GM23338 (cell line): Measurements from ENCODE around the gene SLC25A42. TPM values are rescaled to one million over a fixed set of nuclear protein-coding genes. Genes with fewer than 3 reads are reported as not detected.

Experiments
- ATAC-seq: fragments of 200-7000 bp; cut with Tn5 transposase; 3 replicates; pipeline ENCODE4 v1.9.1; 2020
- DNase-seq: peaks from one replicate; pipeline ENCODE4 v3.0.0-alpha.2; 2015; ENCODE audit warnings: low spot score
- H2AFZ ChIP-seq: fragments of 200-600 bp; sonication (generic); 2 replicates; pipeline ENCODE4 v1.8.0; 2016; ENCODE audit warnings: antibody characterized with exemption, mild to moderate bottlenecking, moderate library complexity
- H3F3A ChIP-seq: fragments of 200-600 bp; sonication (generic); replicated peaks from 2 replicates; pipeline ENCODE4 v1.8.0; 2017; ENCODE audit warnings: antibody characterized with exemption, mixed run types, low read depth
- H3K27ac ChIP-seq: fragments of 200-600 bp; sonication (generic); 2 replicates; pipeline ENCODE4 v1.6.1; 2016; ENCODE audit warnings: low read depth
- H3K27me3 ChIP-seq: fragments of 200-600 bp; sonication (generic); 2 replicates; pipeline ENCODE4 v1.8.0; 2016; ENCODE audit warnings: mild to moderate bottlenecking, mixed run types, moderate library complexity; ENCODE audit not compliant: insufficient read depth
- H3K36me3 ChIP-seq: fragments of 200-600 bp; sonication (generic); 2 replicates; pipeline ENCODE4 v1.8.0; 2016; ENCODE audit warnings: mild to moderate bottlenecking; ENCODE audit not compliant: insufficient read depth
- H3K4me1 ChIP-seq: fragments of 200-600 bp; sonication (generic); 2 replicates; pipeline ENCODE4 v1.8.0; 2016; ENCODE audit warnings: mild to moderate bottlenecking, moderate library complexity; ENCODE audit not compliant: insufficient read depth
- H3K4me2 ChIP-seq: fragments of 200-600 bp; sonication (generic); 2 replicates; pipeline ENCODE4 v1.7.1; 2017; ENCODE audit warnings: mixed run types
- H3K4me3 ChIP-seq: fragments of 200-600 bp; sonication (generic); 2 replicates; pipeline ENCODE4 v1.6.1; 2016; ENCODE audit warnings: mixed run types
- H3K79me2 ChIP-seq: fragments of 200-600 bp; sonication (generic); replicated peaks from 2 replicates; pipeline ENCODE4 v1.8.0; 2017; ENCODE audit warnings: mild to moderate bottlenecking; ENCODE audit not compliant: insufficient read depth
- H3K9me2 ChIP-seq: fragments of 200-600 bp; sonication (generic); 2 replicates; pipeline ENCODE4 v1.8.0; 2017; ENCODE audit not compliant: insufficient read depth
- H4K20me1 ChIP-seq: fragments of 200-600 bp; sonication (generic); replicated peaks from 2 replicates; pipeline ENCODE4 v1.8.0; 2017; ENCODE audit warnings: mild to moderate bottlenecking; ENCODE audit not compliant: insufficient read depth
- H3K27ac Mint-ChIP-seq: 2 replicates; pipeline ENCODE4 v1.8.0; 2020; ENCODE audit warnings: inconsistent platforms, mild to moderate bottlenecking, moderate library complexity, mixed read lengths
- H3K27me3 Mint-ChIP-seq: 3 replicates; pipeline ENCODE4 v1.8.0; 2022; ENCODE audit warnings: low read depth, mild to moderate bottlenecking, moderate library complexity, mixed read lengths, inconsistent platforms; ENCODE audit not compliant: insufficient read depth, poor library complexity
- H3K36me3 Mint-ChIP-seq: 3 replicates; pipeline ENCODE4 v1.8.0; 2021; ENCODE audit warnings: low read depth, mild to moderate bottlenecking, inconsistent platforms, moderate library complexity, mixed read lengths
- H3K4me1 Mint-ChIP-seq: 3 replicates; pipeline ENCODE4 v1.8.0; 2020; ENCODE audit warnings: mild to moderate bottlenecking, inconsistent platforms, mixed read lengths
- H3K4me3 Mint-ChIP-seq: 3 replicates; pipeline ENCODE4 v1.8.0; 2021; ENCODE audit warnings: moderate library complexity, mild to moderate bottlenecking, inconsistent platforms, mixed read lengths
- H3K9me3 Mint-ChIP-seq: 3 replicates; pipeline ENCODE4 v1.8.0; 2020; ENCODE audit warnings: moderate library complexity, mild to moderate bottlenecking, inconsistent platforms, mixed read lengths
- CREB1 ChIP-seq: fragments of 250-450 bp; sonication (Bioruptor Pico); IDR thresholded peaks from 2 replicates; pipeline ENCODE4 v1.5.0; 2020; ENCODE audit warnings: low read depth, mild to moderate bottlenecking, moderate library complexity
- EZH2 ChIP-seq: fragments of 200-600 bp; sonication (generic); IDR thresholded peaks from one replicate; pipeline ENCODE4 v1.8.0; 2017; ENCODE audit warnings: antibody characterized with exemption, mild to moderate bottlenecking, low read depth; ENCODE audit not compliant: unreplicated experiment
- JUNB ChIP-seq: IDR thresholded peaks from one replicate; pipeline ENCODE4 v1.6.1; 2016; ENCODE audit warnings: antibody characterized with exemption; ENCODE audit not compliant: unreplicated experiment
- NANOG ChIP-seq: IDR thresholded peaks from 2 replicates; pipeline ENCODE4 v1.6.1; 2016; ENCODE audit warnings: antibody characterized with exemption, borderline replicate concordance
- ZNF114 ChIP-seq: fragments of 250-450 bp; sonication (Bioruptor Pico); IDR thresholded peaks from 2 replicates; pipeline ENCODE4 v1.5.0; 2020; ENCODE audit warnings: mild to moderate bottlenecking, moderate library complexity
- ZNF331 ChIP-seq: fragments of 250-450 bp; sonication (Bioruptor Pico); IDR thresholded peaks from 2 replicates; pipeline ENCODE4 v1.5.0; 2020; ENCODE audit warnings: low read depth, mild to moderate bottlenecking, moderate library complexity
- polyA plus RNA-seq: library from polyadenylated mRNA; unstranded; fragments of >200 nt; fragmentation: Nextera tagmentation; extraction: Ambion mirVana; gene quantifications from 2 replicates; pipeline ENCODE4 v1.2.1, GENCODE V29; 2016
- total RNA-seq: library from RNA; depleted of rRNA; stranded (reverse); fragments of >200 nt; shearing (Covaris generic); gene quantifications from 2 replicates; pipeline ENCODE4 v1.2.3, GENCODE V29; 2014
- TF ChIP-seq, protein P1 (sequence below): IDR thresholded peaks from 2 replicates; pipeline ENCODE4 v1.6.1; 2016; ENCODE audit warnings: antibody characterized with exemption
- TF ChIP-seq, protein P2 (sequence below): IDR thresholded peaks from one replicate; pipeline ENCODE4 v1.6.1; 2018; ENCODE audit warnings: antibody characterized with exemption; ENCODE audit not compliant: unreplicated experiment
- TF ChIP-seq, protein P3 (sequence below), 2 experiments: fragments of 200-600 bp in 1 of 2; sonication (generic) in 1 of 2; conservative IDR thresholded peaks; 2 replicates each; pipeline versions ENCODE4 v1.5.1 to v1.6.1; 2016 to 2017; ENCODE audit warnings: antibody characterized with exemption in 2 of 2, low read depth in 2 of 2, mild to moderate bottlenecking in 2 of 2, moderate library complexity in 1 of 2
- TF ChIP-seq, protein P4 (sequence below): fragments of 250-450 bp; sonication (Bioruptor Pico); IDR thresholded peaks from 2 replicates; pipeline ENCODE4 v1.5.0; 2020; ENCODE audit warnings: mild to moderate bottlenecking, moderate library complexity

Gene SLC25A42
- total and polyA plus RNA-seq, 2 experiments from 2014 or later, result 7.3 to 7.6 TPM

GRCh38 chr19:19132912-19133311 is 69.1 kb downstream of the SLC25A42 start (continued):
- TF ChIP-seq, protein P1, sequence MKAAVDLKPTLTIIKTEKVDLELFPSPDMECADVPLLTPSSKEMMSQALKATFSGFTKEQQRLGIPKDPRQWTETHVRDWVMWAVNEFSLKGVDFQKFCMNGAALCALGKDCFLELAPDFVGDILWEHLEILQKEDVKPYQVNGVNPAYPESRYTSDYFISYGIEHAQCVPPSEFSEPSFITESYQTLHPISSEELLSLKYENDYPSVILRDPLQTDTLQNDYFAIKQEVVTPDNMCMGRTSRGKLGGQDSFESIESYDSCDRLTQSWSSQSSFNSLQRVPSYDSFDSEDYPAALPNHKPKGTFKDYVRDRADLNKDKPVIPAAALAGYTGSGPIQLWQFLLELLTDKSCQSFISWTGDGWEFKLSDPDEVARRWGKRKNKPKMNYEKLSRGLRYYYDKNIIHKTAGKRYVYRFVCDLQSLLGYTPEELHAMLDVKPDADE, result no peak
- no peak for TF ChIP-seq JUNB
- no peak for TF ChIP-seq NANOG

DNA sequence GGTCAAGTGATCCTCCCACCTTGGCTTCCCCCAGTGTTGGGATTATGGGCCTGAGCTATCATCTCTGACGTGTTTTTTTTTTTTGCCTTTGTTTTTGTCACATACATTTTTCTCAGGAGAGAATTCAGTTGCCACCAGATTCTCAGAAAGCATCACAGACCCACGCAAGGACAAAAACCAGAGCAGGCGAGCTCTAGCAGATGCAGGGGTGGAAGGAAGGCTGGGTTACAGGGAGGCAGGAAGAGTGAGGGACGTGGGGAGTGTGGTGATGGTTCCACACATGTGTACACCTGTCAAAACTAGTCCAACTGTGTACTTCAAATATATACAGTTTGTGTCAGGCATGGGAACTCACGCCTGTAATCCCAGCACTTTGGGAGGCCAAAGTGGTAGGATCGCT is 70.2 kb downstream of the SLC25A42 start:
- Histone ChIP-seq H3F3A (peaks cover 8% of the 10 kb centered on the region; the same call in 1 of the 2 replicates), H3K4me3 (no peak overlapping the region), H4K20me1 (peaks cover 15% of the 10 kb centered on the region), H3K4me2 (no peak overlapping the region), H3K4me1 (peaks cover 5% of the 10 kb centered on the region; the same call in 1 of the 2 replicates), H2AFZ (no peak overlapping the region), H3K9me2 (no peaks in the 10 kb centered on the region), H3K36me3 (no peaks in the 10 kb centered on the region), H3K79me2 (peaks cover 3% of the 10 kb centered on the region; the same call in 1 of the 2 replicates), H3K27ac (no peak overlapping the region), H3K27me3 (no peaks in the 10 kb centered on the region)
- no peak overlapping the region for H3K27ac Mint-ChIP-seq
- TF ChIP-seq NANOG (no peak), ZNF331 (no peak), CREB1 (CRISPR knock-in tag) (no peak), ZNF114 (CRISPR knock-in tag) (no peak), EZH2 (no peak)
- TF ChIP-seq, protein P1, result no peak
- TF ChIP-seq, protein P2, sequence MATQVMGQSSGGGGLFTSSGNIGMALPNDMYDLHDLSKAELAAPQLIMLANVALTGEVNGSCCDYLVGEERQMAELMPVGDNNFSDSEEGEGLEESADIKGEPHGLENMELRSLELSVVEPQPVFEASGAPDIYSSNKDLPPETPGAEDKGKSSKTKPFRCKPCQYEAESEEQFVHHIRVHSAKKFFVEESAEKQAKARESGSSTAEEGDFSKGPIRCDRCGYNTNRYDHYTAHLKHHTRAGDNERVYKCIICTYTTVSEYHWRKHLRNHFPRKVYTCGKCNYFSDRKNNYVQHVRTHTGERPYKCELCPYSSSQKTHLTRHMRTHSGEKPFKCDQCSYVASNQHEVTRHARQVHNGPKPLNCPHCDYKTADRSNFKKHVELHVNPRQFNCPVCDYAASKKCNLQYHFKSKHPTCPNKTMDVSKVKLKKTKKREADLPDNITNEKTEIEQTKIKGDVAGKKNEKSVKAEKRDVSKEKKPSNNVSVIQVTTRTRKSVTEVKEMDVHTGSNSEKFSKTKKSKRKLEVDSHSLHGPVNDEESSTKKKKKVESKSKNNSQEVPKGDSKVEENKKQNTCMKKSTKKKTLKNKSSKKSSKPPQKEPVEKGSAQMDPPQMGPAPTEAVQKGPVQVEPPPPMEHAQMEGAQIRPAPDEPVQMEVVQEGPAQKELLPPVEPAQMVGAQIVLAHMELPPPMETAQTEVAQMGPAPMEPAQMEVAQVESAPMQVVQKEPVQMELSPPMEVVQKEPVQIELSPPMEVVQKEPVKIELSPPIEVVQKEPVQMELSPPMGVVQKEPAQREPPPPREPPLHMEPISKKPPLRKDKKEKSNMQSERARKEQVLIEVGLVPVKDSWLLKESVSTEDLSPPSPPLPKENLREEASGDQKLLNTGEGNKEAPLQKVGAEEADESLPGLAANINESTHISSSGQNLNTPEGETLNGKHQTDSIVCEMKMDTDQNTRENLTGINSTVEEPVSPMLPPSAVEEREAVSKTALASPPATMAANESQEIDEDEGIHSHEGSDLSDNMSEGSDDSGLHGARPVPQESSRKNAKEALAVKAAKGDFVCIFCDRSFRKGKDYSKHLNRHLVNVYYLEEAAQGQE, result no peak
- TF ChIP-seq, protein P3, sequence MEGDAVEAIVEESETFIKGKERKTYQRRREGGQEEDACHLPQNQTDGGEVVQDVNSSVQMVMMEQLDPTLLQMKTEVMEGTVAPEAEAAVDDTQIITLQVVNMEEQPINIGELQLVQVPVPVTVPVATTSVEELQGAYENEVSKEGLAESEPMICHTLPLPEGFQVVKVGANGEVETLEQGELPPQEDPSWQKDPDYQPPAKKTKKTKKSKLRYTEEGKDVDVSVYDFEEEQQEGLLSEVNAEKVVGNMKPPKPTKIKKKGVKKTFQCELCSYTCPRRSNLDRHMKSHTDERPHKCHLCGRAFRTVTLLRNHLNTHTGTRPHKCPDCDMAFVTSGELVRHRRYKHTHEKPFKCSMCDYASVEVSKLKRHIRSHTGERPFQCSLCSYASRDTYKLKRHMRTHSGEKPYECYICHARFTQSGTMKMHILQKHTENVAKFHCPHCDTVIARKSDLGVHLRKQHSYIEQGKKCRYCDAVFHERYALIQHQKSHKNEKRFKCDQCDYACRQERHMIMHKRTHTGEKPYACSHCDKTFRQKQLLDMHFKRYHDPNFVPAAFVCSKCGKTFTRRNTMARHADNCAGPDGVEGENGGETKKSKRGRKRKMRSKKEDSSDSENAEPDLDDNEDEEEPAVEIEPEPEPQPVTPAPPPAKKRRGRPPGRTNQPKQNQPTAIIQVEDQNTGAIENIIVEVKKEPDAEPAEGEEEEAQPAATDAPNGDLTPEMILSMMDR (conservative IDR thresholded peaks at IDR 0.05; ENCODE audit: low read depth in 2 of 2), result no peak
- TF ChIP-seq, protein P4, sequence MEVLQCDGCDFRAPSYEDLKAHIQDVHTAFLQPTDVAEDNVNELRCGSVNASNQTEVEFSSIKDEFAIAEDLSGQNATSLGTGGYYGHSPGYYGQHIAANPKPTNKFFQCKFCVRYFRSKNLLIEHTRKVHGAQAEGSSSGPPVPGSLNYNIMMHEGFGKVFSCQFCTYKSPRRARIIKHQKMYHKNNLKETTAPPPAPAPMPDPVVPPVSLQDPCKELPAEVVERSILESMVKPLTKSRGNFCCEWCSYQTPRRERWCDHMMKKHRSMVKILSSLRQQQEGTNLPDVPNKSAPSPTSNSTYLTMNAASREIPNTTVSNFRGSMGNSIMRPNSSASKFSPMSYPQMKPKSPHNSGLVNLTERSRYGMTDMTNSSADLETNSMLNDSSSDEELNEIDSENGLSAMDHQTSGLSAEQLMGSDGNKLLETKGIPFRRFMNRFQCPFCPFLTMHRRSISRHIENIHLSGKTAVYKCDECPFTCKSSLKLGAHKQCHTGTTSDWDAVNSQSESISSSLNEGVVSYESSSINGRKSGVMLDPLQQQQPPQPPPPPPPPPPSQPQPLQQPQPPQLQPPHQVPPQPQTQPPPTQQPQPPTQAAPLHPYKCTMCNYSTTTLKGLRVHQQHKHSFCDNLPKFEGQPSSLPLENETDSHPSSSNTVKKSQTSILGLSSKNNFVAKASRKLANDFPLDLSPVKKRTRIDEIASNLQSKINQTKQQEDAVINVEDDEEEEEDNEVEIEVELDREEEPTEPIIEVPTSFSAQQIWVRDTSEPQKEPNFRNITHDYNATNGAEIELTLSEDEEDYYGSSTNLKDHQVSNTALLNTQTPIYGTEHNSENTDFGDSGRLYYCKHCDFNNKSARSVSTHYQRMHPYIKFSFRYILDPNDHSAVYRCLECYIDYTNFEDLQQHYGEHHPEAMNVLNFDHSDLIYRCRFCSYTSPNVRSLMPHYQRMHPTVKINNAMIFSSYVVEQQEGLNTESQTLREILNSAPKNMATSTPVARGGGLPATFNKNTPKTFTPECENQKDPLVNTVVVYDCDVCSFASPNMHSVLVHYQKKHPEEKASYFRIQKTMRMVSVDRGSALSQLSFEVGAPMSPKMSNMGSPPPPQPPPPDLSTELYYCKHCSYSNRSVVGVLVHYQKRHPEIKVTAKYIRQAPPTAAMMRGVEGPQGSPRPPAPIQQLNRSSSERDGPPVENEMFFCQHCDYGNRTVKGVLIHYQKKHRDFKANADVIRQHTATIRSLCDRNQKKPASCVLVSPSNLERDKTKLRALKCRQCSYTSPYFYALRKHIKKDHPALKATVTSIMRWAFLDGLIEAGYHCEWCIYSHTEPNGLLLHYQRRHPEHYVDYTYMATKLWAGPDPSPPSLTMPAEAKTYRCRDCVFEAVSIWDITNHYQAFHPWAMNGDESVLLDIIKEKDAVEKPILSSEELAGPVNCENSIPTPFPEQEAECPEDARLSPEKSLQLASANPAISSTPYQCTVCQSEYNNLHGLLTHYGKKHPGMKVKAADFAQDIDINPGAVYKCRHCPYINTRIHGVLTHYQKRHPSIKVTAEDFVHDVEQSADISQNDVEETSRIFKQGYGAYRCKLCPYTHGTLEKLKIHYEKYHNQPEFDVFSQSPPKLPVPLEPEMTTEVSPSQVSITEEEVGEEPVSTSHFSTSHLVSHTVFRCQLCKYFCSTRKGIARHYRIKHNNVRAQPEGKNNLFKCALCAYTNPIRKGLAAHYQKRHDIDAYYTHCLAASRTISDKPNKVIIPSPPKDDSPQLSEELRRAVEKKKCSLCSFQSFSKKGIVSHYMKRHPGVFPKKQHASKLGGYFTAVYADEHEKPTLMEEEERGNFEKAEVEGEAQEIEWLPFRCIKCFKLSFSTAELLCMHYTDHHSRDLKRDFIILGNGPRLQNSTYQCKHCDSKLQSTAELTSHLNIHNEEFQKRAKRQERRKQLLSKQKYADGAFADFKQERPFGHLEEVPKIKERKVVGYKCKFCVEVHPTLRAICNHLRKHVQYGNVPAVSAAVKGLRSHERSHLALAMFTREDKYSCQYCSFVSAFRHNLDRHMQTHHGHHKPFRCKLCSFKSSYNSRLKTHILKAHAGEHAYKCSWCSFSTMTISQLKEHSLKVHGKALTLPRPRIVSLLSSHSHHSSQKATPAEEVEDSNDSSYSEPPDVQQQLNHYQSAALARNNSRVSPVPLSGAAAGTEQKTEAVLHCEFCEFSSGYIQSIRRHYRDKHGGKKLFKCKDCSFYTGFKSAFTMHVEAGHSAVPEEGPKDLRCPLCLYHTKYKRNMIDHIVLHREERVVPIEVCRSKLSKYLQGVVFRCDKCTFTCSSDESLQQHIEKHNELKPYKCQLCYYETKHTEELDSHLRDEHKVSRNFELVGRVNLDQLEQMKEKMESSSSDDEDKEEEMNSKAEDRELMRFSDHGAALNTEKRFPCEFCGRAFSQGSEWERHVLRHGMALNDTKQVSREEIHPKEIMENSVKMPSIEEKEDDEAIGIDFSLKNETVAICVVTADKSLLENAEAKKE (CRISPR knock-in tag), result no peak
- H3K27me3 Mint-ChIP-seq, result peaks cover 28% of the 10 kb centered on the region
- DNase-seq, result no peak
- no peak overlapping the region for H3K4me3 Mint-ChIP-seq
- peaks cover 24% of the 10 kb centered on the region for H3K9me3 Mint-ChIP-seq
- H3K4me1 Mint-ChIP-seq, result peaks cover 9% of the 10 kb centered on the region
- no peak for ATAC-seq
- peaks cover 45% of the 10 kb centered on the region for H3K36me3 Mint-ChIP-seq
